Cortex of kidney (tissue), 1 donor: Measurements from ENCODE around the gene RACGAP1.

Experiments
- DNase-seq: peaks from one replicate; lab custom pipeline; 2025; lab: John Stamatoyannopoulos, UW

RACGAP1 gene

GRCh38 chr12:49968471-49968870, 56.8 kb downstream of the RACGAP1 start:
- no peak for DNase-seq

DNA sequence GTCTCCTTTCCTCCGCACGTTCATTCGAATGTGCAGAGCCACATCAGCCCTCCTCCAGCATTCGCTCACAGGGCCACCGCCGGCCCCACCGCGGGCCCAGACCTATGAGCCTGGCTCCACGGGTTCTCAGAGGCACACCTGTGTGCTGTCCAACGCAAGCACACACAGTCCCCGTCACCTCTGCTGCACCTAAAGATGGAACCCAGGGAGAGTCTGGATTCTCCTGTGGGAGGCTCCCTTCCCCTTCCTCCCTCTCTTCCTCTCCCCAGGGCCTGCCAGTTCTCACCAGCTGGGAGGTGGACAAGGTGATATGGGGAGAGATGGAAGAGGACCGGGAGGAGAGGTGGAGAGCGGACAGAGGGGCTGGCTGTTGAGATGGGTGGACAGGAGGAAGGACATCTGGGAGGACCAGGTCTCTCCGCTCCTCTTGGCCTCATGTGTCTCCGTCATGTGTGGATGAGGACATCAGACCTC, 57.5 kb downstream of the RACGAP1 start:
- DNase-seq: no peak

GRCh38 chr12:49967042-49967776, 58.1 kb downstream of the RACGAP1 start:
- DNase-seq: no peak

- no peak for DNase-seq
Observed at GRCh38 chr12:49966511-49967041, 58.7 kb downstream of the RACGAP1 start.

- no peak for DNase-seq
Observed at GRCh38 chr12:49965836-49966235, 59.5 kb downstream of the RACGAP1 start.

GRCh38 chr12:49964849-49965624, 60.3 kb downstream of the RACGAP1 start:
- no peak for DNase-seq

- DNase-seq: no peak
Observed at GRCh38 chr12:49963976-49964815, 61.1 kb downstream of the RACGAP1 start.

DNA sequence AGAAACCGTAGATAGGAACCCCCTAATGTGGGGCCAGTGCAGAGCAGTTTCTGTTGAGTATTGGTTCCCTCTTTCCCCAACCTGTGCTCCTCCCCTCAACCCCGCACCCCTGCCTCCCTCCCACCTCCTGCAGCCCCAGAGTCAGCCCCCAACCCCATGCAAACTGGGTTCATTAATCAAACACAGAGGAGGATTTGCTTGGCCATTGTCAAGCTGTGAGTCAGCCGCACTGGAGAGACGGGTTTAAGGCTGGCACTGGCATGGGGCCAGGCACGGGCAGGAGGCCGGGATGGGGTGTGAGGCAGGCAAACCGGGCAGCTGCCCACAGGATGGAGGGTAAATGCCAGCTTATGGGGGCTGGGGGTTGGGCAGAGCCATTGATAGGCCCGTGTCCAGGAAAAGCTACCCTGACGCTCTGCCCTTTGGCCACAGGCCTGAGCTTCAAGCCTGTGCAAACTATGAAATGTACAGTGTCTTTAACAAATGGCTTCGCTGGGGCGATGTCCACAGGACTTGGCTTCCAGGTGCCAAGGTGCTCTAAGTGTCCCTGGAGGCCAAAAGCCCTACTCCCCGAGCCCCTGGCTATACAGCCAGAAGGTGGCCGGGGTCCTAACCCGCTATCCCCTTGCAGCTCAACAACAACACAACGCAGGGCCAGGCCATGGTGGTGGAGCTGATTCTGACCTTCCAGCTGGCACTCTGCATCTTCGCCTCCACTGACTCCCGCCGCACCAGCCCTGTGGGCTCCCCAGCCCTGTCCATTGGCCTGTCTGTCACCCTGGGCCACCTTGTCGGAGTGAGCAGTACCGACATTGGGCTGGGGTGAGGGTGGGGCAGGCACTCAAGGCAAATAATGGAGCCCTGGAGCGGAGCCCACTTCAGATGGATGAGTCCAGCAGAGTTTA, 62.2 kb downstream of the RACGAP1 start:
- DNase-seq: no peak

- no peak for DNase-seq
Observed at GRCh38 chr12:49961993-49962764, 63.1 kb downstream of the RACGAP1 start.

DNA sequence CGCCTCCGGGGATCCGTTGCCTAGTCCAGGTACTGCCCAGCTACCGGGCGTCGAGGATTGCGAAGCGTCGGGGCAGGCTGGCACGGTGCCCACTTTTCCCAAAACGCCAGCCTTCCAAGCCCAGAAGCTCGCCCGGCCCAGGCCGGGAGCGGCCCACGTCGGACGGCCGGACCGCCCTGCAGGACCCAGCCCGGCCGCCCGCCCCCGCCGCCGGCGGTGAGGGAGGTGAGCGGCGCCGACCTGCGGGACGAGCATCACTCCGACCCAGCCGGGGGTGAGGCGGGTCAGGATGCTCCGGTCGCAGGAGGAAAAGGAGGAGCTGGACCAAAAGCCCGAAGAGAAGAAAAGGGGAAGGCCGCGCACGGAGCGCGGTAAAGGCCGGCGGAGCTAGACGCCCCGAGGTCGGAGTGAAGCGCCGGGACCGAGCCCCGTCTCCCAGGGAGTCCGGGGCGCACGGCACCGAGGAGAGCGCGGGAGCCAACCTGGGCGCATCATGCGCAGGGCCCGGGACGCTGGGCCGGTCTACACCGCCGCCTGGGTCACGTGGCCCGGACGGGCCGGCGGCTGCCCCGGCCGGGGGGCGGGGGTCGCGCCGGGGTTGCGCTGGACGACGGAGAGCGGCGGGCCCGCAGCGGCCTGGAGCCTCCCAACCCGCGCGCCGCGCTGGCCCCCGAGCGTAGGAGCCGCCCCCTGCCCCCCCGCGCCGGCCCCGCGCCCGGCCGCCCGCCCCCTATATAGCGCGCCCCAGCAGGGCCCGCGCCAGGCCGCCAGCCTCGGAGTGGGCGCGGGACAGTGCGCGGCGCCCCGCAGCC, 64.0 kb downstream of the RACGAP1 start, which contains the start of gene AQP5:
TSS of gene AQP5 (plus strand) at position 762 of the 812 bp plus-strand sequence. CDS start 146 bp downstream, outside the sequence.
- no peak for DNase-seq

- DNase-seq: no peak
Observed at GRCh38 chr12:49960474-49961110, 64.7 kb downstream of the RACGAP1 start.

- no peak for DNase-seq
Observed at GRCh38 chr12:49959685-49960473, 65.4 kb downstream of the RACGAP1 start.

DNA sequence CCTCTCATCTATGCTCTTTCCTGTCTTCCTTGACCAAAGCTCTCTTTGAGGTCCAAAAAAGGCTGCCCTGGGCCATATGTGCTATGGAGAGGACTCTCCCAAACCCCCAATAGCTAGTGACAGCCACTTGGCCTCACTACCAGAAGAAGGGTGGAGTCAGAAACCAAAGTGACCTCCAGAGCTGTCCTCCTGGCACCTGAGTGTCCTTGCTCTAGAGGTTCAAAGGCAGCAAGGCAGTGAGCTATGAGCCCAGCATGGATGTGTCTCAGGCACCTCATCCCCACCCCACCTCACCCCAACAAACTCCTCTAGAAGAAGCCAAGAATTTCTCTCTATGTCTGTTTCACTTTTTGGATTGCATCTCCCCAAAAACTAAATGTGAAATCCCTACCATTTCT, 67.7 kb downstream of the RACGAP1 start:
- no peak for DNase-seq

DNA sequence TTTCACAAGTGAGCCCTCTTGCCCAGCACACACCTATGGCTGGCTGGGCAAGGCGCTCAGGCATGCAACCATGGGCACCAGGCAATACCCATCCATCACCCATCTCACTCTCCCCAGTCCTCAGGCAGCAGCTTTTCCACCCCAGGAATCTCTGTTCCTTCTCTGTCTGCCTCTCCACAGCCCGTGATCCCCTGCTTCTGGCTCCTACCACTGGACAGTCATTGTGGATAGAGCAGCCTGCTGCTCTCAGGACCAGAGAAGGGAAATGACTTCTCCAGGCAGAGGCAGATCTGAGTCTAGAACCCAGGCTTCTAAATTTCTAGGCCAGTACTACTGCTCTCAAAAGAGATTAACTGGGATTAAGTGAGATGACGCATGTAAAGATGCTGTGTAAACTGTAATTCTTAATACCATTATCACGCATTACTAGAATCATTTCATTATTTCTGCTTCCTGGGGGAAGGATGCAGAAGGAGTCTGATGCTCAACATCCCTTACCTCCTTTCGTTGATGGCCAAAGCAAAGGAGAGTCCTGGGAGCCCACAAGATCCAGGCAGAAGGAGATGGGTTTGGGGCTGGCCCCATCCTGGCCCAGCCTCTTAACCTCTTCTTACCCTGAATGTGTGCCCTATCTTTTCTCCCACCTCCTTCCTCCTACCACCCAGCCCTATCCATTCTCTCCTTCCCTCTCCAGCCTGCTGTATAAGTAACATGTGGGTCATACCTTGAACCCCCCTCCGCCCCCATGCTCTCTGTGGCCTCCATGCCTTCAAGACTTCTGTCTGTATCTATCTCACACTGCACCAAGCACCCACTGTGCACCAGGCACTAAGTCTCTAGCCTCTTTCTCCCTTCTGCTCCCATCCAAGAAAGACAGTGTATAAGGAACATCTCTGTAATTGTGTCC, 68.4 kb downstream of the RACGAP1 start:
- DNase-seq: no peak

- no peak for DNase-seq
Observed at GRCh38 chr12:49955899-49956662, 69.2 kb downstream of the RACGAP1 start.
